SH-SY5Y (cell line): ENCODE results near the gene ZNF70.
A peak's percentile ranks its signal among the peaks of the same experiment; 100 is the strongest.

ENCODE experiments used
- GATA2 ChIP-seq: IDR thresholded peaks from 2 replicates; pipeline ENCODE4 v1.6.1; 2011; ENCODE audit warnings: mild to moderate bottlenecking, low read depth, low read length
- GATA3 ChIP-seq: IDR thresholded peaks from 2 replicates; pipeline ENCODE4 v1.6.1; 2011; ENCODE audit warnings: low read depth, mild to moderate bottlenecking, low read length, moderate library complexity

Gene ZNF70

DNA sequence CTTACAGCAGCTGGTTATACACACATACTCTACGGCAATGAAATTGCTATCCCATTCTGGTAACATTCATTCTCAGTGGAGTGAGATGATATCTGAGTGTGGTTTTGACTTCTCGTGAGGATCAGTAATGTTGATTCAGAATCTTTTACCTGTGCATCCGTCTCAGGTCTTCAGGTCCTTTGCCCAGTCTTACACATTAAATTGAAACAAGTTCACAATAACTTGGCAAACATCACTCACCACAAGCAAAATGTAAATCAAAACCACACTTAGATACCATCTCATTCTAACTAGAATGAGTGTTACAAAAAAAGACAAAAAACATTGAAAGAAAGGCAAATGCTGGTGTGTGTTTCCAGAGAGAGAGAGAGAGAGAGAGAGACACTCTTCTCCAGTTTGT, 46.1 kb downstream of the ZNF70 start:
- no peak for TF ChIP-seq GATA2
- no peak for TF ChIP-seq GATA3

DNA sequence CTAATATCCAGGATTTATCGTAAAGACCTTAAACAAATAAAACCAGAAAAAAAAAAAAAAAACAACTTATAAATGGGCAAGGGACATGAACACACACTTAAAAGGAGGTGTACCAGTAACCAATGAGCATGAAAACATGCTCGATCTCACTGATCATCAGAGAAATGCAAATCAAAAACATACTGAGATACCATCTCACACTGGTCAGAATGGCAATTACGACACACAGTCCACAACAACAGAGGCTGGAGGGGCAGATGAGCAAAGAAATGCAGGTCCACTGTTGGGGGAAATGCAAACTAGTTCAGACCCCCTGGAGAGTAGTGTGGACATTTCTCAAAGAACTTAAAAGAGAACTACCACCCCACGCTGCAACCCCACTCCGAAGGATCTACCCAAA, 46.9 kb downstream of the ZNF70 start:
- TF ChIP-seq GATA2 (peak; percentile 72), GATA3 (peak; percentile 64)

DNA sequence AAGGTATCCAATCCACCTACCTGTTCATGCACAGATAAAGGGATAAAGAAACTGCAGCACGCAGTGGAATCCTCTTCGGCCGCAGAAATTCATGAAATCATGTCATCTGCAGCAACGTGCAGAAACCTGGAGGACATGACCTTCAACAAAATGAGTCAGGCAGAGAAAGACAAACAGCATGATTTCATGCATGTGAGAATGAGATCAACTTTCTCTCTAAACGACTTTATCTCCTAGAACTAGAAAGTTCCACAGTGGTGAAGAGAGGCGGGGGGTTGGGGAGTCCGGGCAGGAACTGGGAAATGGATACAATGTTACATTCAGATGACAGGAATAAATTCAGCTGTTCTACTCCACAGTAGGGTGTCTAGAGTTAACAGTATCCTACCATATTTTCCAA, 50.2 kb downstream of the ZNF70 start:
- TF ChIP-seq GATA3 (no peak), GATA2 (no peak)

DNA sequence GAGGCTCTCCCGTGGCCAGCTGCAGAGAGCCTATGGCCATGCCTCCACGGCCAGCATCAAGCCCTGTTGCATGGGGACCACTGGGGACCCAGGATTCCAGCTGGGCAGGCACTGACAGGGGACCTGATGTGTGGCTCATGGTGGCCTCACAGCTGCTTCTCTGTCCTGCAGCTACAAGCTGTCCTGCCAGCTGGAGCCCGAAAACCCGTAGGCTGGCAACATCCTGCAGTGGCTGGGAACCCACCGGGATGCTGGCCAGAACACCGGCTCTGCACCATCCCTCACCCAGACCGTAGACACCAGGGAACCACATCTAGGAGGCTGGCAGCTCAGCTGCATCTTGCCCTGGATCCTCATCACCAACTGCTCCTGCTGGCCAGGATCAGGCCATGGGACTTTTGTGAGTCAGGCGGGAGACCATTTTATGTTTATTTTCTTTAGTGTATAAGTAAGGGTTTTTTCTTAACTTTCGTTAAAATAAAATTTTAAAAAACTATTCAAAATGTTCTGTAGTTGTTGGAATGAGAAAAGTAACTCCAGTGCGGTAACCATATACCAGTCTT, 52.2 kb downstream of the ZNF70 start:
- TF ChIP-seq GATA3 (no peak), GATA2 (no peak)

DNA sequence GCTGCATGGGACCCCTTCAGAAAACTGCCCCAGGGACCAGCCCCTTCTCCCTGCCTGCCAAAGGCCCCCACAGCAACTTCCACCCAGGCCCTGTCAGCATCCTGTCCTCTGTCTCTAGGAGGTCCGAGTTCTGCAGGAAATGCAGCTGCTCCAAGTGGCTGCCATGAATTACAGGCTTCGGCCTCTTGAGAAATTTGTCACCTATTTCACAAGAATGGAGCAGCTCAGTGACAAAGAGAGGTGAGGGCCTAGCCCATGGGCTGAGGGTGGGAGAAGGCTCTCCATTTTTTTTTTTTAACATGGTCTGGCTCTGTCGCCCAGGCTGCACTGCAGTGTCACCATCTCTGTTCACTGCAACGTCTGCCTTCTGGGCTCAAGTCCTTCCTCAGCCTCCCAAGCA, 52.8 kb downstream of the ZNF70 start:
- TF ChIP-seq GATA2 (no peak), GATA3 (no peak)

DNA sequence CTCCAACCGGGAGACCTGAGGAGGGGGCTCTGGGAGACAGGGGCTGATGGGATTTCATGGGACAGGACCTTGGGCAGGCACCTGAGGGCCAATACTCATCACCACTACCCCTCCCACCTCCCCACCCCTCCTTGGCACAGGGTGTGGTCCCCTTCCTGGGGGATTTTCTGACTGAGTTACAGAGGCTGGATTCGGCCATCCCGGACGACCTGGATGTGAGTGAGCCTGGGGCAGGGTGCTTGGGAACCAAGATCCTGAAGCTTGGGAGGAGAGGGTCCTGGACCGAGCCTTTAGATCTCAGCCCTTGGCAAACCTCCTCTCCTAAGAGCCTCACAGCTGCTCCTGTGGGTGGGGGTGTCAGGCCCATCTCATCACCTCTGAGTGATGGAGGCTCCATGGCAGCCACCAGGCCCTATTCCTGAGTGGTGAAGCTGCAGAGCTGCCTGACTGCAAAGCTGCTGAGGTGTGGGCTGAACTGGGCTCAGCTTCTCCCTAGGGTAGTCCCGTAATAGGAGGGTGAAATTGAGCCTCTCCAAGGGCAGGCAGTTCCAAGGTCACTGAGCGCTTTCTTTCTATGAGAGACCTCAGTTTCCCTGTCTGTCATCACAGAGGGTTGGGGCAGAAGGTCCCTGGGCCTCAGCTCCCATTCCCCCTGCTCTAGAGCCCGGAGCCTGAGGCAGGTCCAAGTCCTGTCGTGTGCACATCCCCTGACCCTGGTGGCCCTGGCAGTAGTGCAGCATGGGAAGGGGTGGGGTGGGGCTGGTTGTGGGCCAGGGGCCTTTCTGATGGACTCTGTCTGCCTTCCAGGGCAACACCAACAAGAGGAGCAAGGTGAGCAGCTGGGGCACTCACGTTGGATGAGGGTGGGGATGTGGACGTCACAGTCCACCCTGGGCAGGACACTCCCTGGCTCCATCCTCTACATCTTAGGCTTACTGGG, 53.6 kb downstream of the ZNF70 start:
- TF ChIP-seq GATA3, result no peak
- TF ChIP-seq GATA2, result no peak

DNA sequence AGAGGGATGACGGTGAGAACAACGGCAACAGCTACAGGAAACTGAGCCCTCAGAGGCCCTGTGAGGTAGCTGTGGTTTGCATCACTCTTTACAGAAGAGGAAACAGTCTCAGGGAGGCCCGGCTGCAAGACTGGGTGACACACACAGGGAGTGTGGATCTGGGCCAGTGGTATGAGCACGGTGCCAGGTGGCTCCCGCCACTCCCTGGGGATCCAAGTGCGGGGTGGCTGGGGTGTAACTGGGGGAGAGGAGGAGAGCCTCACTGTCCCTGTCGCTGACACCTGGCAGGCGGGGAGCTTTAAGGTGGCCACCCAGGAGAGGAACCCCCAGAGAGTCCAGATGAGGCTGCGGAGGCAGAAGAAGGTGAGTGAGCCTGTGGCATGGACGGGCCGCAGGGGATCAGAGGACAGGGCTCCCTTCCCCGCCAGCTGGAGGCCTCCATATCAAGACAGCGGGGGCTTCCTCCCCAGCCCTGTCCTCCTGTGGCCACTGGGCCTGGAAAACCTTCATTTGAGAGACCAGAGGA, 54.5 kb downstream of the ZNF70 start:
- TF ChIP-seq GATA2 (no peak), GATA3 (no peak)

DNA sequence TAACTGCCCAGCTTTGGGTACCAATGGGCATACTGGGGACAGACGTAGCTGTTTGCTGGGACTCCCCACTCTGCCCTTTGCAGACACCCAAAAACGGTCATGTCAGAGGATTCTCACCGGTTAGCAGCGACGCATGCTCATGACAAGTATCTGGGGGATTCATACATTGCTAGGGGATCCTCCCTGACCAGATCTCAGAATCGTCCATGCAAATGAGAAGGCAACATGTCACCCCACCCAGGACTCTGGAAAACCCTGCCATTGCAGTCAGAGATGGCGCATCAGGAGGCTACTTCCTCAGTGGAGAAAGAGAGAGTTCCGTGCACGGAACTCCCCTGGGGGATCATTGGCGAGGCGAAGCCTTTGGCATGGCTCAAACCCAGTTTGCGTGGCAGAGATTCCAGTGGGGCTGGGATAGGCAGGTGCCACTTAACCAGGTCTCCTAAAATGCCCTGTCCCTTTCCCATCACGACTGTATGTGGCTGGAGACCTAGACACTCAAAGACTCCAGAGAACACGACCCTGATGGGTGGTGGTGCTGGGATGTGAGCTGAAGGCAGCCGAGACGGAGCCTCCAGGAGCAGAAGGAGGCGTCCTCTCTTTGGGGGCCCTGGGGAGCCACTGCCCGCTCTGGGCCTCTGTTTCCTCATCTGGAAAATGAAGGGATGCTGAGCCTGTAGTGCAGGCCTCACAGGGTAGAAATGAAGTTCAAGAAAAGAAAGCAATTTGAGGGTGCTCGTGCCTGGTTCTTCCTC, 55.2 kb downstream of the ZNF70 start:
- TF ChIP-seq GATA2 (no peak), GATA3 (no peak)

DNA sequence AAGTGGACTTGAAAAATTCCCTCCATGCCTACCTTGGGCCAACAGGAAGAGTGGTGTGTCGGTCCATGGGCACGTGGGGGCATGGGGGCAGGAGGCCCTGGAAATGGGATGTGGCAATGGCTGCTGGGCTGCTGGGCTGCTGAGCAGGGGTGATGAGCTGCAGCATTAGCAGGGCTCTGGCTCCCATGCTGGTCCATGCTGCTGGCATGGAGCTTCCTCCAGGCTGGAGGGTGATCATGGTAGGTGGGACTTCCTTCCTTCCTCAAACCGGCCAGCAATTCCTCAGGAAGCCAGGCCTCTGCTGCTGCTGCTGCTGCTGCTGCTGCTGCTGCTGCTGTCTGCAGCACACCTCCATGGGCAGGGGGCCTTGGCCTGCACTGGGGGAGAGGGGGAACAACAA, 55.8 kb downstream of the ZNF70 start:
- TF ChIP-seq GATA3 (no peak), GATA2 (no peak)

DNA sequence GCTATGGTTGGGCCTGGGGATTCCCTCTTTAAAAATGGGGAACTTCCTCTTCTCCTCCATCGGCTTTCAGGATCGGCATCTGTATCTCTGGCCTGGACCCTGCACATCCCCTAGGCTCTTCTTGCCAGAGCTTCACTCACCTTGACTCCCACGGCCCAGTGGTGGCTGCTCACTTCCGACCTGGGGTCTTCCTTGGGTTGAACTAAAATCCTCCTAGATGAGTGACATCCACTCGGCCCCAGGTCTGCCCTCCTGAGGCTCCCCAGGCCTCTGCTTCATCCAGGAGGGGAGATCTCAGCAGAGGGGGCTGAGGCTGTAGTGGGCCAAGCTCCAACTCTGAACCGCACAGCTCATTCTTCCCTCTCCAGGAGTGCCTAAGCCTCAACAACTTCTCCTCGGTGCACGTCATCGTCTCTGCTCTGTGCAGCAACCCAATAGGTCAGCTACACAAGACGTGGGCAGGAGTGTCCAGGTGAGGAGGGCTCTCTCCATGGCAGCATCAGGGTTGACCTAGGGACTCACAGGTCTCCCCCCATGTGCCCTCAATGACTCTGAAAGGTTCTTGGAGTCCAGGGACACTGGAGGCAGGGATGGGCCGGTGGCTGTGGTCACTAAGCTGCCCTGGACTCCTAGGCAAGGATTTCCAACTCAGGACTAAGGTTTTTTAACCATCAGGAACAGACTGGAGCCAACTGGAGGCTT, 56.8 kb downstream of the ZNF70 start:
- TF ChIP-seq GATA2 (no peak), GATA3 (no peak)

DNA sequence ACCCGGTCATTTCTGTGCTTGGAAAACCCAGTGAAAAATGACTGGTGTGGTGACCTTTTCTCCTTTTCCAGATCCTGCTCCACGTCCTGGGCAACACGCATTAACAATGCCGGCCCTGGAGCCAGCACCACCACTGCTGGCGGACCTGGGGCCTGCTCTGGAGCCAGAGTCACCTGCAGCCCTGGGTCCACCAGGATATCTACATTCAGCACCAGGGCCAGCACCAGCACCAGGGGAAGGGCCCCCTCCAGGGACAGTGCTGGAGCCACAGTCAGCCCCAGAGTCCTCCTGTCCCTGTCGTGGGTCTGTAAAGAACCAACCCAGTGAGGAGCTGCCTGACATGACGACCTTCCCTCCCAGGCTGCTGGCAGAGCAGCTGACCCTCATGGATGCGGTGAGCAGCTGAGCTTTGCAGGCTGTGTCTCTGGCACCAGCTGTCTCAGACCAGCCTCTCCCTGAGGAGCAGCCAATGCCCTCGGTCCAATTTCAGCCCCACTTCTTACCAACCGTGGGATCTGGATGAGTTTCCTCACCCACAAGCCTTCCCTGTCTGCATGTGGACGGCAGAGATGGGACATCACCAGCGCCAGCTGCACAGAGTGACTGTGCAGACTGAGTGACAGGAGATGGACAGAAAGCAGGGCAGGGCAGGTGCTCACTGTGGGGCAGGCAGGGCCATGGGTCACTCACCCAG, 58.2 kb downstream of the ZNF70 start:
- TF ChIP-seq GATA2, result no peak
- no peak for TF ChIP-seq GATA3

DNA sequence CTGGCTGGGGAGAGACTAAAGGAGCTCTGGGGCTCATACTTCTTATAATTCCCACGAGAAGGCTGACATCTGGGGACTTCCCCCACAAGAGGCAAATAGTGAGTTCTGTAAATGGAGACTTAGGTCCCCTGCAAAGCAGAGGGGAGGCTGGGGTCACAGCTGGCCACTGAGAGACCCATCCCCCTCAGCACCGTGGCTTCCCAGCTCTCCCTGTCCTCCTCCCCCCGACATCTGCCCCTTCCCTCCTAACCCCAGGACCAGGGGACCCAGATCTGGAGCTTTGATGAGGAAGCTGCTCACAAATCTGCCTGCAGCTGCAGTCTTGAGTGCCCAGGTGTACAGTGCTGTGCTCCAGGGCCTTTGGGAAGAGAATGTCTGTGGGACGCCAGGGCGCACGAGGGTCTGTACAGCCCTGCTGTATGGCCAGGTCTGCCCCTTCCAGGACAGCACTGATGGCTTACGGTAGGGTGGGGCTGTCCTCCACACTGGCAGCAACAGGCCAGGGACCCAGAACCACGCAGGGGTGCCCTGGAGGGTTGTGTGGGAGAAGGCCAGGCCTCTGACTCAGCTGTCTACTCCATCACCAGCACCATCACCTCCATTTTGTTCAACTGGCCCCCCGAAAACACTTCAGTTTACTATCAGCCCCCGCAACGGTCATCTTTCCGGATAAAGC, 59.0 kb downstream of the ZNF70 start:
- no peak for TF ChIP-seq GATA2
- no peak for TF ChIP-seq GATA3

DNA sequence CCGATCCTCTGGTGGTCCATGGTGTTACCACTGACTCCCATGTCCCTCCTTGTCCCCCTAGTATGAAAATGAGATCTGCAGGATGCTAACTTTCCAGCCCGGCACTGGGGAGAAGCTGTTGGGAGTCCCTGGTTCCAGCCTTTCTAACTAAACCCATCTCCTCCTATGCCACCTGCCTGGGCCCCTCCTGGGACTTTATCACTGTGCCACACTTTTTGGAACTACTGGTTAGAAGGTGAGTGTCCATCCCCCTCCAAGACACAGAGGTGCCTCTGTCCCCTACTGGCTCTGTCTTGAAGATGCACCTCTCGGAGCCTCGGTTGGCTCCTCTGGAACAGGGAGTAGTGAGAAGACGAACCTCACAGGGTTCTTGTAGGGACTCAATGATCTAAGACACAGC, 60.2 kb downstream of the ZNF70 start, which contains the start of gene RGL4:
Gene RGL4 (plus strand): TSS at position 301 of the 400 bp plus-strand sequence. CDS start 1,018 bp downstream, outside the sequence.
- TF ChIP-seq GATA2 (no peak), GATA3 (no peak)
